ENCODE measurements around the gene EXT2. TPM values are rescaled to one million over a fixed set of nuclear protein-coding genes. Genes with fewer than 3 reads are reported as not detected.

EXT2 gene
- polyA plus RNA-seq, 3 donors from 2014 or later: 58.8 to 95.5 (median 59.5) TPM

- Mint-ChIP-seq H3K27ac (no peak overlapping the region), H3K27me3 (ENCODE audit: low read depth in 3 of 3) (peaks cover 0 to 1% (median 0%) of the 10 kb centered on the region in 3 donors), H3K9me3 (no peaks in the 10 kb centered on the region), H3K4me3 (no peak overlapping the region), H3K4me1 (peaks cover 10 to 14% of the 10 kb centered on the region in 2 donors), H3K36me3 (peaks cover 10 to 18% (median 14%) of the 10 kb centered on the region in 3 donors)
- DNase-seq: no peak
Measured at GRCh38 chr11:44071157-44071556, 24.3 kb upstream of the EXT2 start.

- H3K36me3 Mint-ChIP-seq: peaks cover 10 to 23% (median 17%) of the 10 kb centered on the region in 3 donors
- no peak overlapping the region for H3K4me3 Mint-ChIP-seq
- DNase-seq: no peak
- H3K9me3 Mint-ChIP-seq: no peaks in the 10 kb centered on the region
- H3K4me1 Mint-ChIP-seq: no peaks in the 10 kb centered on the region
- H3K27me3 Mint-ChIP-seq (ENCODE audit: low read depth in 3 of 3): no peaks in the 10 kb centered on the region
- no peak overlapping the region for H3K27ac Mint-ChIP-seq
Measured at GRCh38 chr11:44072757-44073658, 22.5 kb upstream of the EXT2 start.

DNA sequence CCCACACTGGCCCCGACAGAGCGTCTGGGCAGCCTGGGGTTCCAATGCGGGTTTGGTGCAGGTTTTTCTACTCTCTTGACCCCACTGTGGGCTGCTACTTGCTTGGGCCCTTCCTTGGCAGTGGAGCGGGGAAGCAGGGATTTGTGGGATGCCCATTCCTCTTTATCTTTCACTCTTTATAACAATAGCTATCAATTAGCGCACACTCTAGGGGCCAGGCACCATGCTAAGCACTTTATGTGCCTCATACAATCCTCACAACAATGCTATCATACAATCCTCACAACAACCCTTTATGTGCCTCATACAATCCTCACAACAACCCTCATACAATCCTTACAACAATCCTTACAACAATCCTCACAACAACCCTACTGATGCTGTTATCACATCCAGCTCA is 16.7 kb upstream of the EXT2 start:
- Mint-ChIP-seq H3K36me3 (peaks cover 16 to 33% (median 27%) of the 10 kb centered on the region in 3 donors), H3K27me3 (ENCODE audit: low read depth in 3 of 3) (no peaks in the 10 kb centered on the region), H3K4me1 (no peaks in the 10 kb centered on the region), H3K4me3 (no peak overlapping the region), H3K27ac (no peak overlapping the region), H3K9me3 (no peaks in the 10 kb centered on the region)
- no peak for DNase-seq

GRCh38 chr11:44079376-44079775 is 16.1 kb upstream of the EXT2 start:
- Mint-ChIP-seq H3K27ac (no peak overlapping the region), H3K27me3 (ENCODE audit: low read depth in 3 of 3) (no peaks in the 10 kb centered on the region), H3K4me1 (no peaks in the 10 kb centered on the region), H3K9me3 (no peaks in the 10 kb centered on the region), H3K4me3 (no peak overlapping the region), H3K36me3 (peaks cover 15 to 34% (median 32%) of the 10 kb centered on the region in 3 donors)
- no peak for DNase-seq

GRCh38 chr11:44080951-44081350 is 14.5 kb upstream of the EXT2 start:
- no peaks in the 10 kb centered on the region for H3K9me3 Mint-ChIP-seq
- no peaks in the 10 kb centered on the region for H3K4me1 Mint-ChIP-seq
- no peak overlapping the region for H3K4me3 Mint-ChIP-seq
- no peak for DNase-seq
- H3K27me3 Mint-ChIP-seq (ENCODE audit: low read depth in 3 of 3): no peaks in the 10 kb centered on the region
- peaks cover 15 to 38% (median 22%) of the 10 kb centered on the region in 3 donors for H3K36me3 Mint-ChIP-seq
- no peak overlapping the region for H3K27ac Mint-ChIP-seq

GRCh38 chr11:44082645-44083044 is 12.8 kb upstream of the EXT2 start:
- H3K9me3 Mint-ChIP-seq: no peaks in the 10 kb centered on the region
- H3K4me3 Mint-ChIP-seq: no peak overlapping the region
- H3K36me3 Mint-ChIP-seq: peaks cover 12 to 41% (median 31%) of the 10 kb centered on the region in 3 donors
- H3K27me3 Mint-ChIP-seq (ENCODE audit: low read depth in 3 of 3): no peaks in the 10 kb centered on the region
- H3K27ac Mint-ChIP-seq: no peak overlapping the region
- DNase-seq: no peak
- H3K4me1 Mint-ChIP-seq: no peaks in the 10 kb centered on the region

GRCh38 chr11:44083433-44083832 is 12.0 kb upstream of the EXT2 start:
- H3K36me3 Mint-ChIP-seq: peaks cover 12 to 40% (median 33%) of the 10 kb centered on the region in 3 donors

DNA sequence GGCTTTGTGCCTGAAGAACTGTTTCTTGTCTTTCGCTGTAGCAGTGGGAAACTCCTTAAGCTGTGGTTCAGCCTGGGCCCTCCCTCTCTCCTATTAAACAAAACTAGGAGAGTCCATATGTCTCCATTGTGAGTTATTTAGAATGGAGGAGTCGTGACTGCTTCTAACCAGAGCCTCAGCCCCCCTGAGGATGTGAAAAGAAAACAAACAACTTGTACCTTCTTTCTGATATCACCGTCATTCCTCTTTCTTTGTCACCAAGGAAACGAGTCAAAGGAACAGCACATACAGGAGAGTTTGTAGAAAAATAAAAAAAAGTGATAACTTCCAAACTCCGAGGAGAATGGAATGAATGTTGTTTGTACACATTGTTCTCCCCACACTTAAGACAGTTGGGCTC is 11.6 kb upstream of the EXT2 start:
- no peak for DNase-seq
- Mint-ChIP-seq H3K36me3 (peaks cover 10 to 36% (median 31%) of the 10 kb centered on the region in 3 donors), H3K4me3 (no peak overlapping the region), H3K9me3 (no peaks in the 10 kb centered on the region), H3K4me1 (no peaks in the 10 kb centered on the region), H3K27me3 (ENCODE audit: low read depth in 3 of 3) (no peaks in the 10 kb centered on the region), H3K27ac (no peak overlapping the region)

More at GRCh38 chr11:44083433-44083832, 12.0 kb upstream of the EXT2 start:
- no peaks in the 10 kb centered on the region for H3K4me1 Mint-ChIP-seq
- H3K27ac Mint-ChIP-seq: no peak overlapping the region
- no peaks in the 10 kb centered on the region for H3K27me3 Mint-ChIP-seq (ENCODE audit: low read depth in 3 of 3)
- H3K4me3 Mint-ChIP-seq: no peak overlapping the region
- no peaks in the 10 kb centered on the region for H3K9me3 Mint-ChIP-seq
- DNase-seq: no peak

- Mint-ChIP-seq H3K27me3 (ENCODE audit: low read depth in 3 of 3) (no peaks in the 10 kb centered on the region), H3K36me3 (peaks cover 11 to 34% (median 25%) of the 10 kb centered on the region in 3 donors), H3K4me3 (no peak overlapping the region), H3K27ac (no peak overlapping the region), H3K9me3 (no peaks in the 10 kb centered on the region), H3K4me1 (no peaks in the 10 kb centered on the region)
- no peak for DNase-seq
Measured at GRCh38 chr11:44085330-44085729, 10.1 kb upstream of the EXT2 start.

GRCh38 chr11:44088377-44088776 is 7.1 kb upstream of the EXT2 start:
- Mint-ChIP-seq H3K27me3 (ENCODE audit: low read depth in 3 of 3) (no peaks in the 10 kb centered on the region), H3K27ac (peak overlapping the region in 1 of 6 donors; percentile 46), H3K36me3 (peaks cover 8 to 22% (median 17%) of the 10 kb centered on the region in 3 donors), H3K4me1 (no peaks in the 10 kb centered on the region), H3K4me3 (no peak overlapping the region), H3K9me3 (no peaks in the 10 kb centered on the region)
- DNase-seq: no peak

GRCh38 chr11:44088871-44089270 is 6.6 kb upstream of the EXT2 start:
- no peak overlapping the region for H3K4me3 Mint-ChIP-seq
- H3K27me3 Mint-ChIP-seq (ENCODE audit: low read depth in 3 of 3): no peaks in the 10 kb centered on the region

GRCh38 chr11:44090539-44090938 is 4.9 kb upstream of the EXT2 start:
- no peak overlapping the region for H3K4me3 Mint-ChIP-seq

More at GRCh38 chr11:44088871-44089270, 6.6 kb upstream of the EXT2 start:
- H3K4me1 Mint-ChIP-seq: no peaks in the 10 kb centered on the region
- no peak for DNase-seq
- no peaks in the 10 kb centered on the region for H3K9me3 Mint-ChIP-seq
- H3K27ac Mint-ChIP-seq: peak overlapping the region in 1 of 6 donors; percentile 68
- H3K36me3 Mint-ChIP-seq: peaks cover 8 to 21% (median 15%) of the 10 kb centered on the region in 3 donors

DNA sequence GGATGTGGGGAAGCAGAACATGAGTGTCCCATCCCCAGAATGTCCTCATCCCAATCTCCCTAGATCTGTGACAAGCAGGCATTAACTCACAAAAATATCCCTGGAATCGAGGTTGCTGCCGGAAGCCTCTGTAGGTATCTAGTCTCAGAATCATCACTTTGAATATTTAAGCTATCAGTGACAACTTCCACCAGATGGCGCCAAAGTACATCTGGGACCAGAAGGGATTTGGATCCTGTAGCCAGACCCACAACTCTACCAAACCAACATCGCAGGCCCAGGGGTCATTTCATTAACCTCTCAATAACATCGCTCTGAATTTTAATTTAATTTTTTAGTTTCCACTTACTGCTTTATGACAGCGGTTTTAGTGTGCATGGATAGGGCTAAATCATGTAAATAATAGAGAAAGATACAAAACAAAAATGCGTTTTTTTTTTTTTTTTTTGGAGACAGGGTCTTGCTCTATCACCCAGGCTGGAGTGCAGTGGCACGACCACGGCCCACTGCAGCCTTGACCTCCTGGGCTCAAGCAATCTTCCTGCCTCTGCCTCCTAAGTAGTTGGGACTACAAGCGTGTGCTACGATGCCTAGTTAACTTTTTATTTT is 1.1 kb upstream of the EXT2 start:
- H3K4me3 Mint-ChIP-seq: peak overlapping the region; percentile 79 to 84 (median 81)
- peak; percentile 70 to 75 (median 73) for DNase-seq
- peaks cover 0 to 6% (median 3%) of the 10 kb centered on the region in 3 donors for H3K27me3 Mint-ChIP-seq (ENCODE audit: low read depth in 3 of 3)
- H3K36me3 Mint-ChIP-seq: peaks cover 0 to 5% (median 0%) of the 10 kb centered on the region in 3 donors
- H3K9me3 Mint-ChIP-seq: no peaks in the 10 kb centered on the region
- peaks cover 24 to 27% of the 10 kb centered on the region in 2 donors for H3K4me1 Mint-ChIP-seq
- peak overlapping the region in 4 of 6 donors; percentile 51 to 78 (median 66) for H3K27ac Mint-ChIP-seq

More at GRCh38 chr11:44090539-44090938, 4.9 kb upstream of the EXT2 start:
- H3K4me1 Mint-ChIP-seq: peaks cover 11 to 17% of the 10 kb centered on the region in 2 donors
- H3K36me3 Mint-ChIP-seq: peaks cover 5 to 14% (median 11%) of the 10 kb centered on the region in 3 donors
- DNase-seq: no peak
- H3K27me3 Mint-ChIP-seq (ENCODE audit: low read depth in 3 of 3): peaks cover 0 to 3% (median 2%) of the 10 kb centered on the region in 3 donors
- no peak overlapping the region for H3K27ac Mint-ChIP-seq
- H3K9me3 Mint-ChIP-seq: no peaks in the 10 kb centered on the region

Data from immature natural killer cell (primary cell).